ENCODE data around the gene CREG1.

DNA sequence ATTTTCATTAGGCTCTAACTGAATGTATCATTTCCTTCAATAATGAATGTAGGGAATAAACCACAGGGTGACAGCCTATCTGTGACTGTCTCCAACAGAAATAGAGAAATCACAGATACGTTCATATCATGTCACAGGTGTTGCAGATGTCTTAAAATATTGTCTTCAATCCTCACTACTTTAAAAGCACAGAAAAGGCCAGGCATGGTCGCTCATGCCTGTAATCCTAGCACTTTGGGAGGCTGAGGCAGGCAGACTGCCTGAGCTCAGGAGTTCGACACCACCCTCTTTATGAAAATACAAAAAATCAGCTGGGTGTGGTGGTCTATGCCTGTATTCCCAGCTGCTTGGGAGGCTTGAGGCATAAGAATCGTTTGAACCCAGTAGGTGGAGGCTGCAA is 8.2 kb downstream of the CREG1 start:
- TF ChIP-seq POLR2AphosphoS5 (IDR thresholded peaks at IDR 0.05; ENCODE audit: low read depth) (no peak), CTCF (IDR thresholded peaks at IDR 0.05; ENCODE audit: insufficient read depth, low read length) (no peak)
